Measurements from ENCODE around the gene TPST2. TPM values are rescaled to one million over a fixed set of nuclear protein-coding genes. Genes with fewer than 3 reads are reported as not detected.

The TPST2 gene
- total RNA-seq, 1 experiment from 2014 or later: 95.0 TPM

- Histone ChIP-seq H3K4me3 (ENCODE audit: insufficient read depth, low read depth, low read length) (no peak overlapping the region), H3K36me3 (replicated peaks; ENCODE audit: control insufficient read depth, insufficient read depth, low read length) (no peaks in the 10 kb centered on the region), H3K27me3 (ENCODE audit: control insufficient read depth, insufficient read depth, low read length) (no peaks in the 10 kb centered on the region)
- no peak for DNase-seq
Measured at GRCh38 chr22:26601726-26602125, 11.8 kb upstream of the TPST2 start.

- Histone ChIP-seq H3K27me3 (ENCODE audit: control insufficient read depth, insufficient read depth, low read length) (no peaks in the 10 kb centered on the region), H3K4me3 (ENCODE audit: insufficient read depth, low read depth, low read length) (no peak overlapping the region), H3K36me3 (replicated peaks; ENCODE audit: control insufficient read depth, insufficient read depth, low read length) (no peaks in the 10 kb centered on the region)
- DNase-seq: no peak
Measured at GRCh38 chr22:26599505-26599904, 9.6 kb upstream of the TPST2 start.

- Histone ChIP-seq H3K27me3 (ENCODE audit: control insufficient read depth, insufficient read depth, low read length) (no peaks in the 10 kb centered on the region), H3K36me3 (replicated peaks; ENCODE audit: control insufficient read depth, insufficient read depth, low read length) (no peaks in the 10 kb centered on the region), H3K4me3 (ENCODE audit: insufficient read depth, low read depth, low read length) (no peak overlapping the region)
- DNase-seq: no peak
Measured at GRCh38 chr22:26597480-26597879, 7.5 kb upstream of the TPST2 start.

GRCh38 chr22:26597026-26597425, 7.1 kb upstream of the TPST2 start:
- H3K27me3 ChIP-seq (ENCODE audit: control insufficient read depth, insufficient read depth, low read length): no peaks in the 10 kb centered on the region
- H3K4me3 ChIP-seq (ENCODE audit: insufficient read depth, low read depth, low read length): no peak overlapping the region
- no peak for DNase-seq
- no peaks in the 10 kb centered on the region for H3K36me3 ChIP-seq (replicated peaks; ENCODE audit: control insufficient read depth, insufficient read depth, low read length)

- DNase-seq: no peak
- H3K36me3 ChIP-seq (replicated peaks; ENCODE audit: control insufficient read depth, insufficient read depth, low read length): no peaks in the 10 kb centered on the region
- no peak overlapping the region for H3K4me3 ChIP-seq (ENCODE audit: insufficient read depth, low read depth, low read length)
- H3K27me3 ChIP-seq (ENCODE audit: control insufficient read depth, insufficient read depth, low read length): no peaks in the 10 kb centered on the region
Measured at GRCh38 chr22:26593763-26594162, 3.8 kb upstream of the TPST2 start.

GRCh38 chr22:26592421-26592891, 2.5 kb upstream of the TPST2 start:
- H3K36me3 ChIP-seq (replicated peaks; ENCODE audit: control insufficient read depth, insufficient read depth, low read length): peaks cover 2% of the 10 kb centered on the region
- DNase-seq: no peak
- no peak overlapping the region for H3K4me3 ChIP-seq (ENCODE audit: insufficient read depth, low read depth, low read length)
- no peaks in the 10 kb centered on the region for H3K27me3 ChIP-seq (ENCODE audit: control insufficient read depth, insufficient read depth, low read length)

GRCh38 chr22:26589367-26589844, 526 bp downstream of the TPST2 start:
- Histone ChIP-seq H3K36me3 (replicated peaks; ENCODE audit: control insufficient read depth, insufficient read depth, low read length) (peaks cover 4% of the 10 kb centered on the region), H3K4me3 (ENCODE audit: insufficient read depth, low read depth, low read length) (peak overlapping the region; percentile 88), H3K27me3 (ENCODE audit: control insufficient read depth, insufficient read depth, low read length) (no peaks in the 10 kb centered on the region)
- peak; percentile 74 for DNase-seq

GRCh38 chr22:26588729-26589366, 1.1 kb downstream of the TPST2 start:
- H3K36me3 ChIP-seq (replicated peaks; ENCODE audit: control insufficient read depth, insufficient read depth, low read length): peaks cover 6% of the 10 kb centered on the region
- no peak for DNase-seq
- H3K27me3 ChIP-seq (ENCODE audit: control insufficient read depth, insufficient read depth, low read length): no peaks in the 10 kb centered on the region
- peak overlapping the region; percentile 88 for H3K4me3 ChIP-seq (ENCODE audit: insufficient read depth, low read depth, low read length)

GRCh38 chr22:26587991-26588613, 1.8 kb downstream of the TPST2 start:
- H3K36me3 ChIP-seq (replicated peaks; ENCODE audit: control insufficient read depth, insufficient read depth, low read length): peaks cover 6% of the 10 kb centered on the region
- no peaks in the 10 kb centered on the region for H3K27me3 ChIP-seq (ENCODE audit: control insufficient read depth, insufficient read depth, low read length)
- DNase-seq: no peak
- no peak overlapping the region for H3K4me3 ChIP-seq (ENCODE audit: insufficient read depth, low read depth, low read length)

GRCh38 chr22:26586556-26587325, 3.2 kb downstream of the TPST2 start:
- H3K4me3 ChIP-seq (ENCODE audit: insufficient read depth, low read depth, low read length): no peak overlapping the region
- DNase-seq: no peak
- H3K36me3 ChIP-seq (replicated peaks; ENCODE audit: control insufficient read depth, insufficient read depth, low read length): peaks cover 12% of the 10 kb centered on the region
- H3K27me3 ChIP-seq (ENCODE audit: control insufficient read depth, insufficient read depth, low read length): no peaks in the 10 kb centered on the region

- Histone ChIP-seq H3K4me3 (ENCODE audit: insufficient read depth, low read depth, low read length) (no peak overlapping the region), H3K27me3 (ENCODE audit: control insufficient read depth, insufficient read depth, low read length) (no peaks in the 10 kb centered on the region), H3K36me3 (replicated peaks; ENCODE audit: control insufficient read depth, insufficient read depth, low read length) (peaks cover 13% of the 10 kb centered on the region)
- no peak for DNase-seq
Measured at GRCh38 chr22:26585104-26585790, 4.7 kb downstream of the TPST2 start.

- DNase-seq: no peak
- Histone ChIP-seq H3K36me3 (replicated peaks; ENCODE audit: control insufficient read depth, insufficient read depth, low read length) (peaks cover 13% of the 10 kb centered on the region), H3K27me3 (ENCODE audit: control insufficient read depth, insufficient read depth, low read length) (no peaks in the 10 kb centered on the region), H3K4me3 (ENCODE audit: insufficient read depth, low read depth, low read length) (no peak overlapping the region)
Measured at GRCh38 chr22:26584010-26584409, 5.9 kb downstream of the TPST2 start.

- peaks cover 11% of the 10 kb centered on the region for H3K36me3 ChIP-seq (replicated peaks; ENCODE audit: control insufficient read depth, insufficient read depth, low read length)
- H3K27me3 ChIP-seq (ENCODE audit: control insufficient read depth, insufficient read depth, low read length): no peaks in the 10 kb centered on the region
- H3K4me3 ChIP-seq (ENCODE audit: insufficient read depth, low read depth, low read length): no peak overlapping the region
- DNase-seq: no peak
Measured at GRCh38 chr22:26581633-26582168, 8.2 kb downstream of the TPST2 start.

- DNase-seq: no peak
- H3K36me3 ChIP-seq (replicated peaks; ENCODE audit: control insufficient read depth, insufficient read depth, low read length): peaks cover 9% of the 10 kb centered on the region
- H3K4me3 ChIP-seq (ENCODE audit: insufficient read depth, low read depth, low read length): no peak overlapping the region
- no peaks in the 10 kb centered on the region for H3K27me3 ChIP-seq (ENCODE audit: control insufficient read depth, insufficient read depth, low read length)
Measured at GRCh38 chr22:26581026-26581425, 8.9 kb downstream of the TPST2 start.

Data from H7 (cell line).